Stimulated activated CD8-positive, alpha-beta memory T cell treated with anti-CD3 and anti-CD28 coated beads, Interleukin-12 subunit alpha, Interleukin-12 subunit beta, amount 100 ng/mL, for 1 hour (primary cell): ENCODE measurements around the gene TOB1.

Experiments
- DNase-seq: peaks from one replicate; pipeline ENCODE4 v3.0.0-alpha.2; 2020; ENCODE audit warnings: low read depth

TOB1 gene

GRCh38 chr17:50845240-50846147 is 20.7 kb downstream of the TOB1 start:
- no peak for DNase-seq

- no peak for DNase-seq
These were observed 21.9 kb downstream of the TOB1 start for GRCh38 chr17:50844117-50844700.

- no peak for DNase-seq
These were observed 22.8 kb downstream of the TOB1 start for GRCh38 chr17:50843150-50843905.

- DNase-seq, result no peak
These were observed 23.5 kb downstream of the TOB1 start for GRCh38 chr17:50842506-50843149.

- no peak for DNase-seq
These were observed 24.2 kb downstream of the TOB1 start for GRCh38 chr17:50841949-50842354.

- no peak for DNase-seq
These were observed 24.7 kb downstream of the TOB1 start for GRCh38 chr17:50841277-50841948.

- DNase-seq, result no peak
These were observed 25.8 kb downstream of the TOB1 start for GRCh38 chr17:50840311-50840851.

GRCh38 chr17:50839591-50840310 is 26.4 kb downstream of the TOB1 start:
- DNase-seq, result no peak

GRCh38 chr17:50837980-50838954 is 27.9 kb downstream of the TOB1 start:
- no peak for DNase-seq

GRCh38 chr17:50837286-50837979 is 28.7 kb downstream of the TOB1 start:
- DNase-seq, result no peak

- no peak for DNase-seq
These were observed 29.3 kb downstream of the TOB1 start for GRCh38 chr17:50836826-50837225.

- DNase-seq, result no peak
These were observed 30.6 kb downstream of the TOB1 start, which contains the start of gene WFIKKN2 for GRCh38 chr17:50835301-50836234. Gene WFIKKN2 (plus strand): TSS chr17:50835586. CDS start chr17:50835938, 352 bp downstream.

- no peak for DNase-seq
These were observed 31.5 kb downstream of the TOB1 start for GRCh38 chr17:50834429-50835300.

- no peak for DNase-seq
These were observed 32.4 kb downstream of the TOB1 start for GRCh38 chr17:50833510-50834428.

GRCh38 chr17:50832864-50833381 is 33.2 kb downstream of the TOB1 start:
- DNase-seq, result no peak
